Ishikawa (cell line): ENCODE data around the gene PIGV.

Experiments used
- CEBPB ChIP-seq: IDR thresholded peaks from 2 replicates; pipeline ENCODE4 v1.6.1; 2012
- CREB1 ChIP-seq: IDR thresholded peaks from 2 replicates; pipeline ENCODE4 v1.6.1; 2012; ENCODE audit warnings: low read depth
- EGR1 ChIP-seq: IDR thresholded peaks from 2 replicates; pipeline ENCODE4 v1.6.1; 2012
- EP300 ChIP-seq: IDR thresholded peaks from 2 replicates; pipeline ENCODE4 v1.6.1; 2012; ENCODE audit warnings: borderline replicate concordance
- FOXM1 ChIP-seq: IDR thresholded peaks from 2 replicates; pipeline ENCODE4 v1.6.1; 2012; ENCODE audit warnings: low read depth, borderline replicate concordance
- MAX ChIP-seq: IDR thresholded peaks from 2 replicates; pipeline ENCODE4 v1.6.1; 2012
- NFIC ChIP-seq: IDR thresholded peaks from 2 replicates; pipeline ENCODE4 v1.6.1; 2012
- RAD21 ChIP-seq: IDR thresholded peaks from 2 replicates; pipeline ENCODE4 v1.6.1; 2012; ENCODE audit warnings: low read depth
- REST ChIP-seq: IDR thresholded peaks from 2 replicates; pipeline ENCODE4 v1.6.1; 2012; ENCODE audit warnings: low read depth, mild to moderate bottlenecking
- TAF1 ChIP-seq: IDR thresholded peaks from 2 replicates; pipeline ENCODE4 v1.6.1; 2012; ENCODE audit warnings: low read depth, mild to moderate bottlenecking
- TCF12 ChIP-seq: IDR thresholded peaks from 2 replicates; pipeline ENCODE4 v1.6.1; 2012; ENCODE audit warnings: low read depth
- TEAD4 ChIP-seq: IDR thresholded peaks from 2 replicates; pipeline ENCODE4 v1.6.1; 2012
- USF1 ChIP-seq: IDR thresholded peaks from 2 replicates; pipeline ENCODE4 v1.6.1; 2012
- YY1 ChIP-seq: IDR thresholded peaks from 2 replicates; pipeline ENCODE4 v1.6.1; 2012; ENCODE audit warnings: low read depth

GRCh38 chr1:26839339-26839722 lies 51.6 kb downstream of the PIGV start:
- no peak for TF ChIP-seq RAD21
- no peak for TF ChIP-seq REST
- TF ChIP-seq TAF1, result no peak
- TF ChIP-seq MAX, result no peak
- TF ChIP-seq NFIC, result no peak
- no peak for TF ChIP-seq CREB1
- TF ChIP-seq EP300, result no peak
- no peak for TF ChIP-seq TEAD4
- TF ChIP-seq FOXM1, result no peak
- no peak for TF ChIP-seq CEBPB
- no peak for TF ChIP-seq EGR1
- TF ChIP-seq YY1, result no peak
- no peak for TF ChIP-seq TCF12
- no peak for TF ChIP-seq USF1
